ENCODE data around the gene TRIM45.
"Not testable (repeated sequence)": the region's sequence is repeated elsewhere in the genome, so short reads cannot be mapped to it uniquely, and the experiment has no call there.

Gene TRIM45

GRCh38 chr1:117106478-117106877 lies 15.1 kb downstream of the TRIM45 start:
- Histone ChIP-seq H3K79me2 (ENCODE audit: insufficient read depth, low read length) (no peaks in the 10 kb centered on the region), H3K9ac (ENCODE audit: low read length) (no peak overlapping the region), H4K20me1 (ENCODE audit: low read depth, low read length) (no peaks in the 10 kb centered on the region), H2AFZ (ENCODE audit: low read depth, low read length, severe bottlenecking) (no peak overlapping the region), H3K36me3 (ENCODE audit: low read length) (peaks cover 15% of the 10 kb centered on the region), H3K4me2 (ENCODE audit: low read depth, low read length, poor library complexity, severe bottlenecking) (no peak overlapping the region), H3F3A (ENCODE audit: insufficient read depth) (no peaks in the 10 kb centered on the region), H3K27me3 (ENCODE audit: low read length) (no peaks in the 10 kb centered on the region), H3K27ac (ENCODE audit: low read depth, low read length) (no peak overlapping the region), H3K9me3 (ENCODE audit: insufficient read depth, low read length) (no peaks in the 10 kb centered on the region), H3K9me2 (replicated peaks; ENCODE audit: insufficient read depth, low read length) (no peaks in the 10 kb centered on the region), H3K4me3 (ENCODE audit: insufficient read depth, low read length, poor library complexity, severe bottlenecking) (no peak overlapping the region)
- TF ChIP-seq CTCF (IDR thresholded peaks at IDR 0.05; ENCODE audit: insufficient read depth, low read length, poor library complexity, severe bottlenecking) (no peak), EZH2phosphoT487 (conservative IDR thresholded peaks at IDR 0.05; ENCODE audit: low read length) (no peak)

GRCh38 chr1:117105722-117106121 lies 15.8 kb downstream of the TRIM45 start:
- Histone ChIP-seq H2AFZ (ENCODE audit: low read depth, low read length, severe bottlenecking) (no peak overlapping the region), H3K4me3 (ENCODE audit: insufficient read depth, low read length, poor library complexity, severe bottlenecking) (no peak overlapping the region), H4K20me1 (ENCODE audit: low read depth, low read length) (no peaks in the 10 kb centered on the region), H3K79me2 (ENCODE audit: insufficient read depth, low read length) (no peaks in the 10 kb centered on the region), H3K9ac (ENCODE audit: low read length) (no peak overlapping the region), H3K27me3 (ENCODE audit: low read length) (no peaks in the 10 kb centered on the region), H3K36me3 (ENCODE audit: low read length) (peaks cover 23% of the 10 kb centered on the region), H3K9me2 (replicated peaks; ENCODE audit: insufficient read depth, low read length) (no peaks in the 10 kb centered on the region), H3K27ac (ENCODE audit: low read depth, low read length) (no peak overlapping the region), H3K4me2 (ENCODE audit: low read depth, low read length, poor library complexity, severe bottlenecking) (no peak overlapping the region), H3F3A (ENCODE audit: insufficient read depth) (no peaks in the 10 kb centered on the region), H3K9me3 (ENCODE audit: insufficient read depth, low read length) (no peaks in the 10 kb centered on the region)
- no peak for TF ChIP-seq CTCF (IDR thresholded peaks at IDR 0.05; ENCODE audit: insufficient read depth, low read length, poor library complexity, severe bottlenecking)
- TF ChIP-seq EZH2phosphoT487 (conservative IDR thresholded peaks at IDR 0.05; ENCODE audit: low read length) = no peak

- no peaks in the 10 kb centered on the region for H3F3A ChIP-seq (ENCODE audit: insufficient read depth)
- no peak overlapping the region for H3K4me3 ChIP-seq (ENCODE audit: insufficient read depth, low read length, poor library complexity, severe bottlenecking)
- H3K9ac ChIP-seq (ENCODE audit: low read length) = no peak overlapping the region
- H3K36me3 ChIP-seq (ENCODE audit: low read length) = peaks cover 23% of the 10 kb centered on the region
- H3K79me2 ChIP-seq (ENCODE audit: insufficient read depth, low read length) = no peaks in the 10 kb centered on the region
- H3K9me2 ChIP-seq (replicated peaks; ENCODE audit: insufficient read depth, low read length) = no peaks in the 10 kb centered on the region
- H4K20me1 ChIP-seq (ENCODE audit: low read depth, low read length) = no peaks in the 10 kb centered on the region
- no peaks in the 10 kb centered on the region for H3K9me3 ChIP-seq (ENCODE audit: insufficient read depth, low read length)
- H3K27ac ChIP-seq (ENCODE audit: low read depth, low read length) = no peak overlapping the region
- H3K4me2 ChIP-seq (ENCODE audit: low read depth, low read length, poor library complexity, severe bottlenecking) = no peak overlapping the region
- TF ChIP-seq EZH2phosphoT487 (conservative IDR thresholded peaks at IDR 0.05; ENCODE audit: low read length) = no peak
- TF ChIP-seq CTCF (IDR thresholded peaks at IDR 0.05; ENCODE audit: insufficient read depth, low read length, poor library complexity, severe bottlenecking) = no peak
- no peaks in the 10 kb centered on the region for H3K27me3 ChIP-seq (ENCODE audit: low read length)
- no peak overlapping the region for H2AFZ ChIP-seq (ENCODE audit: low read depth, low read length, severe bottlenecking)
Observed at GRCh38 chr1:117104986-117105385, 16.6 kb downstream of the TRIM45 start.

GRCh38 chr1:117101858-117102257 lies 19.7 kb downstream of the TRIM45 start:
- not testable (repeated sequence) for H2AFZ ChIP-seq (ENCODE audit: low read depth, low read length, severe bottlenecking); H3K79me2 ChIP-seq (ENCODE audit: insufficient read depth, low read length); H3K9me3 ChIP-seq (ENCODE audit: insufficient read depth, low read length); H3F3A ChIP-seq (ENCODE audit: insufficient read depth); H3K27me3 ChIP-seq (ENCODE audit: low read length); H3K9me2 ChIP-seq (replicated peaks; ENCODE audit: insufficient read depth, low read length); H3K9ac ChIP-seq (ENCODE audit: low read length); H3K4me3 ChIP-seq (ENCODE audit: insufficient read depth, low read length, poor library complexity, severe bottlenecking); H3K27ac ChIP-seq (ENCODE audit: low read depth, low read length); H3K4me2 ChIP-seq (ENCODE audit: low read depth, low read length, poor library complexity, severe bottlenecking); H4K20me1 ChIP-seq (ENCODE audit: low read depth, low read length)
- H3K36me3 ChIP-seq (ENCODE audit: low read length) = peaks cover 35% of the 10 kb centered on the region

Measured in SU-DHL-6 (cell line).